ENCODE measurements around the gene POLR2B.

POLR2B gene

DNA sequence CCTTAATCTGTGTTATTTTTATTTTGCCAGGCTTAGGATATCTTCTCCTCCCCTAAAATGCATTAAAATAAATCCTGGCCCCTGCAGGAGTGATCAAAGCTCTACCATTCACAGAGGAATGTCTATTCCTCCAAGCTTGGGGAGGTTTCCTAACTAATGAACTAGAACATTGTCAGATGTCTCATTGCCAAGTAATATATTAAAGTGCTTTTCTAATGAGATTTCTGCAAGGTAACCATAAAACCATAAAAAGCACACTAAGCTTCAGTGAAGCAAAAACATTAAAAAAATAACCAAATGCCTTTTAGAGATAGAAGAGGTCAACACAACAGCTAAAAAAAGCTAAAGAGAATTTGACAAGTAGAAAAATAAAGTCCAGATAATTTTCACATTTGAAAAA lies 96.7 kb downstream of the POLR2B start:
- H3K4me3 ChIP-seq (ENCODE audit: control insufficient read depth, low read depth, low read length): no peak overlapping the region
- no peak for TF ChIP-seq CTCF (IDR thresholded peaks at IDR 0.05; ENCODE audit: control insufficient read depth, insufficient read depth, low read depth, low read length, missing control alignments)
- DNase-seq (ENCODE audit: low read depth): no peak

- no peak for DNase-seq (ENCODE audit: low read depth)
- no peak overlapping the region for H3K4me3 ChIP-seq (ENCODE audit: control insufficient read depth, low read depth, low read length)
- TF ChIP-seq CTCF (IDR thresholded peaks at IDR 0.05; ENCODE audit: control insufficient read depth, insufficient read depth, low read depth, low read length, missing control alignments): no peak
Observed at GRCh38 chr4:57076646-57077045, 98.0 kb downstream of the POLR2B start.

GRCh38 chr4:57077550-57078343 lies 99.1 kb downstream of the POLR2B start:
- no peak for TF ChIP-seq CTCF (IDR thresholded peaks at IDR 0.05; ENCODE audit: control insufficient read depth, insufficient read depth, low read depth, low read length, missing control alignments)
- DNase-seq (ENCODE audit: low read depth): no peak
- H3K4me3 ChIP-seq (ENCODE audit: control insufficient read depth, low read depth, low read length): no peak overlapping the region

DNA sequence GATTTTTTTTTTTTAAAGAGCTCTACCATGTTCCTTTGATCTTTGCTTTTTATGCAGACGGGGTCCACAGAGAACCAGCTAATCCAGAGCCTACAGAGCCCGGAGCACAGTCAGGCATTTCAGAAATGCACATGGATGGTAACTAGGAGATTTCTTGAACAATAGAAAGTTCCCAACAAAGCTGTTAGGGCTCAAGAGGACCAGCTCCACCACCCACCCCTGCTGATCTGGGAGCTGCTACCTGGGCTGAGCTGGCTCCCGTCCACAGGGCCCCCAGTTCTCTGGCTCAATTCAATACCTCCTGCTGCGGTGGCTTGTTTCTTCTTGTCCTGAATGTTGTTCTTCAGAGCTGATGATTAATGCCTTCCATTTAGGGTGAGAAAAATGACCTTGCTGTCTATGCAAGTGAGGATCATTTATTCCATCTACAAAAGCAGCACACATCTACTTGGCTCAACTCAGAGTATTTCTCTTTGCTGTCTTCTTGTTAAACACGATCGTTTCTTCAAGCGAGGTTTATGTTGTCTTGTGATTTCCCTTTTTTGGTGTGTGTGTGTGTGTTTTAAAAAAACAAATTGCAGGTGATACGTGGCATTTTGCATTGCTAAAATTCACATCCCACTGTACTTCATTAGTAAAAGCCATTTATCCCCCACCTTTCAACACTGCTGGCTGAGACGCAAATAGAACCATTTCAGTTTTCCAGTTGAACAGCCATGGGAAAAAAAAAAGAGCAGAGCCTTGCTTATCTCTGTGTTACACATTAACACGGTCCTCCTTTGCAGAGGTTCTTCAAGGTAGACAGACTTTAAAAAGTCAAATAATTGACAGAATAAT lies 100.2 kb downstream of the POLR2B start:
- DNase-seq (ENCODE audit: low read depth): no peak
- no peak for TF ChIP-seq CTCF (IDR thresholded peaks at IDR 0.05; ENCODE audit: control insufficient read depth, insufficient read depth, low read depth, low read length, missing control alignments)
- H3K4me3 ChIP-seq (ENCODE audit: control insufficient read depth, low read depth, low read length): no peak overlapping the region
